K562 (cell line): Measurements from ENCODE around the gene ZNF740. TPM values are rescaled to one million over a fixed set of nuclear protein-coding genes. Genes with fewer than 3 reads are reported as not detected.

Experiments used
- ARID2 ChIP-seq: fragments of 450-650 bp; IDR thresholded peaks from 2 replicates; pipeline ENCODE4 v1.6.1; 2017; ENCODE audit warnings: antibody characterized with exemption, mild to moderate bottlenecking
- CBFA2T2 ChIP-seq: fragments of 450-650 bp; conservative IDR thresholded peaks from 2 replicates; pipeline ENCODE4 v1.6.1; 2017; ENCODE audit warnings: mild to moderate bottlenecking
- ELF1 ChIP-seq: fragments of 200-800 bp; sonication (Bioruptor generic); IDR thresholded peaks from 2 replicates; pipeline ENCODE4 v1.6.1; 2016; ENCODE audit warnings: missing genetic modification characterization, missing compliant biosample characterization
- FOXA3 ChIP-seq, 2 experiments: fragments of 450-650 bp in 1 of 2; sonication (generic) in 1 of 2; formaldehyde crosslinking; IDR thresholded peaks in 1 of 2; conservative IDR thresholded peaks in 1 of 2; 2 replicates each; pipeline versions ENCODE4 v1.4.0 to v1.8.0; 2020 to 2022; ENCODE audit warnings: mild to moderate bottlenecking in 2 of 2, missing genetic modification reagents in 1 of 2
- KDM1A ChIP-seq, 2 experiments: fragments of 450-650 bp; IDR thresholded peaks; 2 replicates each; pipeline ENCODE4 v1.6.1; 2016; ENCODE audit warnings: mild to moderate bottlenecking in 2 of 2
- MYBL2 ChIP-seq, 2 experiments: fragments of 450-650 bp in 1 of 2; sonication (generic) in 1 of 2; formaldehyde crosslinking in 1 of 2; IDR thresholded peaks; 2 replicates each; pipeline versions ENCODE4 v1.6.1 to v1.8.1; 2017 to 2022; ENCODE audit warnings: borderline replicate concordance in 1 of 2, inconsistent platforms in 1 of 2, low read depth in 1 of 2, mild to moderate bottlenecking in 1 of 2, missing genetic modification reagents in 1 of 2, moderate library complexity in 1 of 2
- SETDB1 ChIP-seq: IDR thresholded peaks from one replicate; pipeline ENCODE4 v1.6.1; 2012; ENCODE audit warnings: low read length, control low read depth, inconsistent platforms
- SP1 ChIP-seq: sonication (generic); formaldehyde crosslinking; IDR thresholded peaks from 2 replicates; pipeline ENCODE4 v1.8.1; 2022; ENCODE audit warnings: mild to moderate bottlenecking, missing genetic modification reagents
- SP2 ChIP-seq: IDR thresholded peaks from 2 replicates; pipeline ENCODE4 v1.6.1; 2011; ENCODE audit warnings: mild to moderate bottlenecking, low read depth, low read length, moderate library complexity; ENCODE audit not compliant: poor library complexity, severe bottlenecking; ENCODE audit errors: extremely low read depth
- YBX1 ChIP-seq: fragments of 450-650 bp; IDR thresholded peaks from 2 replicates; pipeline ENCODE4 v1.7.1; 2016; ENCODE audit warnings: mild to moderate bottlenecking
- ZNF695 ChIP-seq: fragments of 450-650 bp; formaldehyde crosslinking; IDR thresholded peaks from 2 replicates; pipeline ENCODE4 v1.4.0; 2020; ENCODE audit warnings: mild to moderate bottlenecking, moderate library complexity
- polyA plus RNA-seq, 8 experiments: library from polyadenylated mRNA; depleted of rRNA in 4 of 8; stranded (reverse) in 5 of 8; unstranded in 3 of 8; fragments of >200 nt; fragmentation: Nextera tagmentation in 2 of 8; fragmentation: Illumina TruSeq in 1 of 8; extraction: Ambion mirVana in 2 of 8; extraction: Trizol in 1 of 8; gene quantifications; 2 replicates each; pipeline versions ENCODE4 v1.2.1 to v1.2.3, GENCODE V29; 2011 to 2014; ENCODE audit warnings: inconsistent platforms in 1 of 8, missing spikeins in 1 of 8
- total RNA-seq, 7 experiments: library from RNA; depleted of rRNA in 6 of 7; stranded (reverse); fragments of >200 nt in 6 of 7; fragmentation: Illumina TruSeq in 2 of 7; extraction: Trizol in 2 of 7; gene quantifications; 2 replicates each; pipeline versions ENCODE4 v1.2.1 to v1.2.3, GENCODE V29; 2011 to 2021; ENCODE audit warnings: low replicate concordance in 1 of 7
- TF ChIP-seq, protein P1 (sequence below): IDR thresholded peaks from 2 replicates; pipeline ENCODE4 v1.6.1; 2012; ENCODE audit warnings: low read depth, low read length, improper control_type of control experiment, borderline replicate concordance
- TF ChIP-seq, protein P2 (sequence below): fragments of 250-450 bp; sonication (Bioruptor Pico); IDR thresholded peaks from 2 replicates; pipeline ENCODE4 v1.8.0; 2022; ENCODE audit warnings: inconsistent platforms, mild to moderate bottlenecking, moderate library complexity, borderline replicate concordance
- TF ChIP-seq, protein P3 (sequence below), 3 experiments: fragments of 200-800 bp in 1 of 3; sonication (Bioruptor generic) in 1 of 3; sonication (generic) in 1 of 3; formaldehyde crosslinking in 1 of 3; IDR thresholded peaks; 2 replicates each; pipeline versions ENCODE4 v1.6.1 to v1.8.0; 2016 to 2022; ENCODE audit warnings: mild to moderate bottlenecking in 2 of 3, missing compliant biosample characterization in 2 of 3, missing genetic modification characterization in 2 of 3, missing genetic modification reagents in 1 of 3
- TF ChIP-seq, protein P4 (sequence below), 2 experiments: fragments of 450-650 bp; formaldehyde crosslinking in 1 of 2; IDR thresholded peaks; 2 replicates each; pipeline versions ENCODE4 v1.4.0 to v1.6.1; 2014 to 2020; ENCODE audit warnings: mild to moderate bottlenecking in 2 of 2, borderline replicate concordance in 1 of 2, low read depth in 1 of 2

The ZNF740 gene
- total and polyA plus RNA-seq, 9 of the 15 experiments (the other 6 are each of a cell fraction or from before 2014, with no cell fraction given) = 0.57 to 46.4 (median 18.6) TPM

DNA sequence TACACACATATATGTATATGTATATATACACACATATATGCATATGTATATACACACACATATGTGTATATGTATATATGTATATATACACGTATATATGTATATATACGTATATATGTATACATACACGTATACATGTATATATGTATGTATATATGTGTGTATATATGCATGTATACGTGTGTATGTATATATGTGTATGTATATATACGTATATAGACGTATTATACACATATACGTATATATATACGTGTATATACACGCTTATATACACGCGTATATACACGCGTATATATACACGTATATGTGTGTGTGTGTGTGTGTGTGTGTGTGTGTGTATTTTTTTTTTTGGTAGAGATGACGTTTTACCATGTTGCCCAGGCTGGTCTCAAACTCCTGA lies 32.9 kb upstream of the ZNF740 start (continued):
- no peak for TF ChIP-seq MYBL2 (IDR thresholded peaks at IDR 0.05; ENCODE audit: low read depth)
- TF ChIP-seq MYBL2 (CRISPR knock-in tag; IDR thresholded peaks at IDR 0.05; ENCODE audit: borderline replicate concordance) = no peak
- TF ChIP-seq, protein P1, sequence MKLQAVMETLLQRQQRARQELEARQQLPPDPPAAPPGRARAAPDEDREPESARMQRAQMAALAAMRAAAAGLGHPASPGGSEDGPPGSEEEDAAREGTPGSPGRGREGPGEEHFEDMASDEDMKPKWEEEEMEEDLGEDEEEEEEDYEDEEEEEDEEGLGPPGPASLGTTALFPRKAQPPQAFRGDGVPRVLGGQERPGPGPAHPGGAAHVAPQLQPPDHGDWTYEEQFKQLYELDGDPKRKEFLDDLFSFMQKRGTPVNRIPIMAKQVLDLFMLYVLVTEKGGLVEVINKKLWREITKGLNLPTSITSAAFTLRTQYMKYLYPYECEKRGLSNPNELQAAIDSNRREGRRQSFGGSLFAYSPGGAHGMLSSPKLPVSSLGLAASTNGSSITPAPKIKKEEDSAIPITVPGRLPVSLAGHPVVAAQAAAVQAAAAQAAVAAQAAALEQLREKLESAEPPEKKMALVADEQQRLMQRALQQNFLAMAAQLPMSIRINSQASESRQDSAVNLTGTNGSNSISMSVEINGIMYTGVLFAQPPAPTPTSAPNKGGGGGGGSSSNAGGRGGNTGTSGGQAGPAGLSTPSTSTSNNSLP = no peak
- no peak for TF ChIP-seq CBFA2T2
- no peak for TF ChIP-seq SP1 (CRISPR knock-in tag)
- no peak for TF ChIP-seq FOXA3 (CRISPR knock-in tag; conservative IDR thresholded peaks at IDR 0.05 in 1 of 2, IDR thresholded peaks at IDR 0.05 in 1 of 2)
- TF ChIP-seq, protein P2, sequence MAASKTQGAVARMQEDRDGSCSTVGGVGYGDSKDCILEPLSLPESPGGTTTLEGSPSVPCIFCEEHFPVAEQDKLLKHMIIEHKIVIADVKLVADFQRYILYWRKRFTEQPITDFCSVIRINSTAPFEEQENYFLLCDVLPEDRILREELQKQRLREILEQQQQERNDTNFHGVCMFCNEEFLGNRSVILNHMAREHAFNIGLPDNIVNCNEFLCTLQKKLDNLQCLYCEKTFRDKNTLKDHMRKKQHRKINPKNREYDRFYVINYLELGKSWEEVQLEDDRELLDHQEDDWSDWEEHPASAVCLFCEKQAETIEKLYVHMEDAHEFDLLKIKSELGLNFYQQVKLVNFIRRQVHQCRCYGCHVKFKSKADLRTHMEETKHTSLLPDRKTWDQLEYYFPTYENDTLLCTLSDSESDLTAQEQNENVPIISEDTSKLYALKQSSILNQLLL (CRISPR knock-in tag) = peak; percentile 100
- no peak for TF ChIP-seq ARID2
- TF ChIP-seq SETDB1 = no peak
- TF ChIP-seq, protein P3, sequence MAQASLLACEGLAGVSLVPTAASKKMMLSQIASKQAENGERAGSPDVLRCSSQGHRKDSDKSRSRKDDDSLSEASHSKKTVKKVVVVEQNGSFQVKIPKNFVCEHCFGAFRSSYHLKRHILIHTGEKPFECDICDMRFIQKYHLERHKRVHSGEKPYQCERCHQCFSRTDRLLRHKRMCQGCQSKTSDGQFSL (CRISPR knock-in tag; IDR thresholded peaks at IDR 0.05) = no peak
- TF ChIP-seq, protein P3 (tag; IDR thresholded peaks at IDR 0.05) = no peak
- no peak for TF ChIP-seq KDM1A (IDR thresholded peaks at IDR 0.05)
- no peak for TF ChIP-seq ZNF695 (CRISPR knock-in tag)
- TF ChIP-seq, protein P4, sequence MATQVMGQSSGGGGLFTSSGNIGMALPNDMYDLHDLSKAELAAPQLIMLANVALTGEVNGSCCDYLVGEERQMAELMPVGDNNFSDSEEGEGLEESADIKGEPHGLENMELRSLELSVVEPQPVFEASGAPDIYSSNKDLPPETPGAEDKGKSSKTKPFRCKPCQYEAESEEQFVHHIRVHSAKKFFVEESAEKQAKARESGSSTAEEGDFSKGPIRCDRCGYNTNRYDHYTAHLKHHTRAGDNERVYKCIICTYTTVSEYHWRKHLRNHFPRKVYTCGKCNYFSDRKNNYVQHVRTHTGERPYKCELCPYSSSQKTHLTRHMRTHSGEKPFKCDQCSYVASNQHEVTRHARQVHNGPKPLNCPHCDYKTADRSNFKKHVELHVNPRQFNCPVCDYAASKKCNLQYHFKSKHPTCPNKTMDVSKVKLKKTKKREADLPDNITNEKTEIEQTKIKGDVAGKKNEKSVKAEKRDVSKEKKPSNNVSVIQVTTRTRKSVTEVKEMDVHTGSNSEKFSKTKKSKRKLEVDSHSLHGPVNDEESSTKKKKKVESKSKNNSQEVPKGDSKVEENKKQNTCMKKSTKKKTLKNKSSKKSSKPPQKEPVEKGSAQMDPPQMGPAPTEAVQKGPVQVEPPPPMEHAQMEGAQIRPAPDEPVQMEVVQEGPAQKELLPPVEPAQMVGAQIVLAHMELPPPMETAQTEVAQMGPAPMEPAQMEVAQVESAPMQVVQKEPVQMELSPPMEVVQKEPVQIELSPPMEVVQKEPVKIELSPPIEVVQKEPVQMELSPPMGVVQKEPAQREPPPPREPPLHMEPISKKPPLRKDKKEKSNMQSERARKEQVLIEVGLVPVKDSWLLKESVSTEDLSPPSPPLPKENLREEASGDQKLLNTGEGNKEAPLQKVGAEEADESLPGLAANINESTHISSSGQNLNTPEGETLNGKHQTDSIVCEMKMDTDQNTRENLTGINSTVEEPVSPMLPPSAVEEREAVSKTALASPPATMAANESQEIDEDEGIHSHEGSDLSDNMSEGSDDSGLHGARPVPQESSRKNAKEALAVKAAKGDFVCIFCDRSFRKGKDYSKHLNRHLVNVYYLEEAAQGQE (IDR thresholded peaks at IDR 0.05; ENCODE audit: borderline replicate concordance) = no peak
- TF ChIP-seq, protein P4 (CRISPR knock-in tag; IDR thresholded peaks at IDR 0.05; ENCODE audit: low read depth) = no peak
- no peak for TF ChIP-seq ELF1 (tag)
- TF ChIP-seq SP2 = no peak
- TF ChIP-seq YBX1 = no peak
